GM21576 (cell line): ENCODE data around the gene CDKN2C.

Experiments used
- ATAC-seq: cut with Tn5 transposase; IDR thresholded peaks from one replicate; pipeline ENCODE4 v1.9.1; 2021; ENCODE audit warnings: mild to moderate bottlenecking, moderate library complexity; ENCODE audit not compliant: unreplicated experiment

The CDKN2C gene

GRCh38 chr1:50959913-50960844 is 9.9 kb upstream of the CDKN2C start, which contains the start of gene FAF1:
Gene FAF1, minus strand, starts transcription at chr1:50960267. Its CDS starts 456 bp downstream, at chr1:50959811.
- ATAC-seq = peak; percentile 84

- no peak for ATAC-seq
Observed at GRCh38 chr1:50964863-50965262, 5.2 kb upstream of the CDKN2C start.

GRCh38 chr1:50966991-50967390 is 3.1 kb upstream of the CDKN2C start:
- ATAC-seq = no peak

- no peak for ATAC-seq
Observed at GRCh38 chr1:50967416-50968157, 2.5 kb upstream of the CDKN2C start.

- ATAC-seq = peak; percentile 65
Observed at GRCh38 chr1:50968158-50968820, 1.8 kb upstream of the CDKN2C start.

- ATAC-seq = peak; percentile 20
Observed at GRCh38 chr1:50968821-50969610, 1.0 kb upstream of the CDKN2C start.

GRCh38 chr1:50970509-50970887 is 453 bp downstream of the CDKN2C start:
- ATAC-seq = no peak

- no peak for ATAC-seq
Observed at GRCh38 chr1:50970931-50971582, 1.0 kb downstream of the CDKN2C start.

- no peak for ATAC-seq
Observed at GRCh38 chr1:50971748-50972305, 1.8 kb downstream of the CDKN2C start.

- no peak for ATAC-seq
Observed at GRCh38 chr1:50972766-50973165, 2.7 kb downstream of the CDKN2C start.

GRCh38 chr1:50973255-50973654 is 3.2 kb downstream of the CDKN2C start:
- no peak for ATAC-seq

- no peak for ATAC-seq
Observed at GRCh38 chr1:50973875-50974617, 4.0 kb downstream of the CDKN2C start.

- no peak for ATAC-seq
Observed at GRCh38 chr1:50974618-50974935, 4.5 kb downstream of the CDKN2C start.

GRCh38 chr1:50975436-50975835 is 5.4 kb downstream of the CDKN2C start:
- no peak for ATAC-seq

- no peak for ATAC-seq
Observed at GRCh38 chr1:50976111-50976889, 6.3 kb downstream of the CDKN2C start.

- ATAC-seq = peak; percentile 54
Observed at GRCh38 chr1:50976890-50977574, 7.0 kb downstream of the CDKN2C start.

- ATAC-seq = peak; percentile 40
Observed at GRCh38 chr1:50977575-50978143, 7.6 kb downstream of the CDKN2C start.
